SJCRH30 (cell line): ENCODE results near the gene NDUFB10. TPM values are rescaled to one million over a fixed set of nuclear protein-coding genes. Genes with fewer than 3 reads are reported as not detected.
"Not testable (repeated sequence)": the region's sequence is repeated elsewhere in the genome, so short reads cannot be mapped to it uniquely, and the experiment has no call there.

ENCODE experiments used
- DNase-seq, 2 experiments: peaks; one replicate each; pipeline ENCODE4 v3.0.0-alpha.2; 2015 to 2020
- H3K27ac ChIP-seq: fragments of 250-450 bp; sonication (Bioruptor Pico); 2 replicates; pipeline ENCODE4 v1.5.1; 2020; ENCODE audit warnings: mild to moderate bottlenecking, moderate library complexity
- H3K27me3 ChIP-seq: fragments of 250-450 bp; sonication (Bioruptor Pico); 2 replicates; pipeline ENCODE4 v1.5.1; 2020; ENCODE audit warnings: mild to moderate bottlenecking, moderate library complexity
- H3K36me3 ChIP-seq: fragments of 250-450 bp; sonication (Bioruptor Pico); 2 replicates; pipeline ENCODE4 v1.5.1; 2020; ENCODE audit warnings: mild to moderate bottlenecking, moderate library complexity
- H3K4me1 ChIP-seq: fragments of 250-450 bp; sonication (Bioruptor Pico); 2 replicates; pipeline ENCODE4 v1.5.1; 2020; ENCODE audit warnings: mild to moderate bottlenecking, moderate library complexity
- H3K4me3 ChIP-seq: fragments of 250-450 bp; sonication (Bioruptor Pico); 2 replicates; pipeline ENCODE4 v1.5.1; 2020; ENCODE audit warnings: mild to moderate bottlenecking, moderate library complexity
- H3K9me3 ChIP-seq: fragments of 250-450 bp; sonication (Bioruptor Pico); replicated peaks from 2 replicates; pipeline ENCODE4 v1.5.1; 2020; ENCODE audit warnings: mild to moderate bottlenecking, moderate library complexity
- total RNA-seq: library from RNA; depleted of rRNA; stranded (reverse); fragments of >200 nt; shearing (Covaris generic); gene quantifications from 2 replicates; pipeline ENCODE4 v1.2.3, GENCODE V29; 2014

Gene NDUFB10
- total RNA-seq, 1 experiment from 2014 or later = 157 TPM

GRCh38 chr16:1950559-1950958 is 8.8 kb upstream of the NDUFB10 start:
- Histone ChIP-seq H3K27me3 (no peaks in the 10 kb centered on the region), H3K4me3 (no peak overlapping the region), H3K9me3 (no peaks in the 10 kb centered on the region), H3K27ac (no peak overlapping the region), H3K4me1 (peaks cover 14% of the 10 kb centered on the region), H3K36me3 (no peaks in the 10 kb centered on the region)
- no peak for DNase-seq

DNA sequence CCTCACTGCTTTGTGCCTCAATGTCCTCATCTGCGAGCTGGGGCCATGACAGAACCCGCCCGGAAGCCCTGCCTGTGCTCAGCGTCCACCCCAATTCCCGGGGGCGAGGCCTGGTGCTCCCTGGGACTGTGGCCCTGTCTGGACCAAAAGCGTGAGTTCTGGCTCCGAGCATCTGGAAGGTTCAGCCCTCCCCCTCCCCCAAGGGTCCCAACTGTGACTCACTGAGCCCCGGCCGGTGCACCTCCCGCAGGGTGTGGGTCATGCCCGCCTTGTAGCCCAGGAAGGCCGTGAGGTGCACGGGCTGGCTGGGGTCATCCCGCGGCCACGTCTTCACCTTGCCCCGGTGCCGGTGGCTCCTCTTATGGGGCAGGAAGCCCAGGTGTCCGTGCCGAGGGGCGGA is 5.6 kb upstream of the NDUFB10 start:
- DNase-seq = no peak
- H3K27me3 ChIP-seq = no peaks in the 10 kb centered on the region
- H3K9me3 ChIP-seq = no peaks in the 10 kb centered on the region
- no peak overlapping the region for H3K27ac ChIP-seq
- H3K4me1 ChIP-seq = peaks cover 14% of the 10 kb centered on the region
- no peak overlapping the region for H3K4me3 ChIP-seq
- no peaks in the 10 kb centered on the region for H3K36me3 ChIP-seq

DNA sequence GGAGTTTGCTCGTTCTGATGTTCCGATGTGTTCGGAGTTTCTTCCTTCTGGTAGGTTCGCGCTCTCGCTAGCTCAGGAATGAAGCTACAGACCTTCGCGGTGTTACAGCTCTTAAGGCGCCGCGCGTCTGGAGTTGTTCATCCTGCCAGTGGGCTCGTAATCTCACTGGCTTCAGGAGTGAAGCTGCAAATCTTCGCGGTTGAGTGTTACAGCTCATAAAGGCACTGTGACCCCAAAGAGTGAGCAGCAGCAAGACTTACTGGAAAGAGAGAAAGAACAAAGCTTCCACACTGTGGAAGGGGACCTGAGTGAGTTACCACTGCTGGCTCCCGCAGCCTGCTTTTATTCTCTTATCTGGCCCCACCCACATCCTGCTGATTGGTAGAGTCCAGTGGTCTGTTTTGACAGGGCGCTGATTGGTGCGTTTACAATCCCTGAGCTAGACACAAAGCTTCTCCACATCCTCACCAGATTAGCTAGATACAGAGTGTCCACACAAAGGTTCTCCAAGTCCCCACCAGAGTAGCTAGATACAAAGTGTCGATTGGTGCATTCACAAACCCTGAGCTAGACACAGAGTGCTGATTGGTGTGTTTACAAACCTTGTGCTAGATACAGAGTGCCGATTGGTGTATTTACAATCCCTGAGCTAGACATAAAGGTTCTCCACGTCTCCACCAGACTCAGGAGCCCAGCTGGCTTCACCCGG is 1.8 kb upstream of the NDUFB10 start:
- Histone ChIP-seq H3K4me1 (peaks cover 14% of the 10 kb centered on the region), H3K36me3 (peaks cover 11% of the 10 kb centered on the region)
- not testable (repeated sequence) for DNase-seq, H3K9me3 ChIP-seq, H3K27ac ChIP-seq, H3K27me3 ChIP-seq, H3K4me3 ChIP-seq

- H3K4me1 ChIP-seq = peaks cover 19% of the 10 kb centered on the region
- not testable (repeated sequence) for H3K4me3 ChIP-seq, H3K27ac ChIP-seq, H3K9me3 ChIP-seq, H3K27me3 ChIP-seq, DNase-seq
- H3K36me3 ChIP-seq = peaks cover 16% of the 10 kb centered on the region
Measured at GRCh38 chr16:1958143-1958491, 1.2 kb upstream of the NDUFB10 start.

DNA sequence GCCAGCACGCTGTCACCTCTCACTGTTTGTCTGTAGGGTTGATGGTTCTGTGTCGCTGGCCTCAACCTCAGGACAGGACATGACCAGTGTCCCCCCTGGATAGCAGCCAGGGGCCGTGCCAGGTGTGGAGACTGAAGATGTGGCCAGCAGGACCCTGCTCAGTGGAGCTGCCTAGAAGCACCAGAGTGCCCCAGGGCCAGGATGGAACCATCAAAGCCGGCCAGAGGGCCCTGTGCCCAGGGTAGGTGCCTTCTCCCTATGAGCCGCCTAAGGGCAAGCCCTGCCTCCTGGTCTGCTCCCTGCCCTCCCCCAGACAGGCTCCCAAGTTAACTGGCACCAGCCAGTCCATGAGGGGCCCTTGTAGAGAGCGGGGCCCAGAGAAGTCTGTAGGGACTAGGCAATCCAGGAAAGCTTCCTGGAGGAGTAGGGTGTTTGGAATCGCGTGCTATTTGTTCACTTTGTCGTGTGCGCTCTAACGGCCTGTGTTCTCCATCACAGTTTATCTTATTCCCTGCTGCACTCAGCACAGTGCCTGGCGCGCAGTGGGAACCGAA is 546 bp upstream of the NDUFB10 start:
- Histone ChIP-seq H3K4me1 (peaks cover 19% of the 10 kb centered on the region), H3K27me3 (no peaks in the 10 kb centered on the region), H3K36me3 (peaks cover 23% of the 10 kb centered on the region), H3K27ac (no peak overlapping the region), H3K4me3 (peak overlapping the region; percentile 89), H3K9me3 (no peaks in the 10 kb centered on the region)
- DNase-seq = no peak

GRCh38 chr16:1960665-1961630 is 1.6 kb downstream of the NDUFB10 start:
- Histone ChIP-seq H3K4me3 (no peak overlapping the region), H3K9me3 (no peaks in the 10 kb centered on the region), H3K36me3 (peaks cover 30% of the 10 kb centered on the region), H3K4me1 (peaks cover 5% of the 10 kb centered on the region), H3K27ac (no peak overlapping the region), H3K27me3 (no peaks in the 10 kb centered on the region)
- peak; percentile 49 to 70 for DNase-seq

GRCh38 chr16:1961651-1962067 is 2.3 kb downstream of the NDUFB10 start:
- H3K4me1 ChIP-seq = peaks cover 5% of the 10 kb centered on the region
- H3K27ac ChIP-seq = no peak overlapping the region
- DNase-seq = no peak
- H3K9me3 ChIP-seq = no peaks in the 10 kb centered on the region
- no peaks in the 10 kb centered on the region for H3K27me3 ChIP-seq
- H3K36me3 ChIP-seq = peaks cover 30% of the 10 kb centered on the region
- H3K4me3 ChIP-seq = no peak overlapping the region

DNA sequence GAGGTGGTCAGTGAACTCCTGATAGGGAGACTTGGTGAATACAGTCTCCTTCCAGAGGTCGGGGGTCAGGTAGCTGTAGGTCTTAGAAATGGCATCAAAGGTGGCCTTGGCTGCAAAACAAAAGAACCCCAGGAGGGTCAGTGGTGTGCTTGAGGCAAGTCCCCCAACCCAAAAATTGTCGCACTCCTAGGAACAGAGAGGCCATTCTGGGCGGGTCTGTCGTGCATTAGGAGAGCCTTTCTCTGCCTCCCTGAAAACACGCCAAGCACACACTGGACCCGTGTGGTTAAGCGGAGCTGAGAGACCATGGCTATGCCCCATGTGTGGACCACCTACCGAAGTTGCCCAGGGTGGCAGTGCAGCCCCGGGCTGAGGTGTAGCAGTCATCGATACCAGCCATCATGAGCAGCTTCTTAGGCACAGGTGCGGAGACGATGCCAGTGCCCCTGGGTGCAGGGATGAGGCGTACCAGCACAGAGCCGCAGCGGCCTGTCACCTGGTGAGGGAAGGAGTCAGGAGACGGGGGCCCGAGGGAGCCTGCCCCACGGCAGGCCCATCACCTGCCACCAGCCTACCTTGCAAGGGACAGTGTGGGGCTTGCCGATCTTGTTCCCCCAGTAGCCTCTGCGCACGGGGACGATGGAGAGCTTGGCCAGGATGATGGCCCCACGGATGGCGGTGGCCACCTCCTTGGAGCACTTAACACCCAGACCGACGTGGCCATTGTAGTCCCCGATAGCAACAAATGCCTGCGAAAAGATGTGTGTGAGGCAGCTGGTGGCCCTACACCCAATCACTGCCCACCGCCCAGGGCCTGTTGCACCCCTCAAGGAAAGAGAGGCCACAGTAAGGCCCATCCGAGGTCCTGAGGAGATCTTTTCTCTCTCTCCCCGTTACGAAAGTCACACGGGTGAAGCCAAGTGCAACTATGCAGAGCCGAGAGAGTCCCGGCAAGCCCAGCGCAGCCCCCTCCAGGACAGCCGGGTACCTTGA is 3.1 kb downstream of the NDUFB10 start:
- peak overlapping the region; percentile 97 for H3K4me3 ChIP-seq
- not testable (repeated sequence) for H3K27ac ChIP-seq, H3K4me1 ChIP-seq, H3K27me3 ChIP-seq, DNase-seq, H3K9me3 ChIP-seq
- peaks cover 30% of the 10 kb centered on the region for H3K36me3 ChIP-seq

GRCh38 chr16:1963806-1964505 is 4.6 kb downstream of the NDUFB10 start:
- peak overlapping the region; percentile 92 for H3K27ac ChIP-seq
- H3K9me3 ChIP-seq = no peaks in the 10 kb centered on the region
- peak in 1 of 2 experiments; percentile 41 for DNase-seq

GRCh38 chr16:1964506-1965395 is 5.4 kb downstream of the NDUFB10 start, which contains the start of gene RPS2:
Gene RPS2, minus strand, starts transcription at chr16:1964826. Its CDS starts 201 bp downstream, at chr16:1964625.
- DNase-seq = peak; percentile 98 to 99
- Histone ChIP-seq H3K4me3 (peak within 1 kb of the TSS; percentile 97), H3K27me3 (no peaks in the 10 kb centered on the region), H3K27ac (peak within 1 kb of the TSS; percentile 92), H3K36me3 (peaks cover 30% of the 10 kb centered on the region), H3K4me1 (peaks cover 5% of the 10 kb centered on the region), H3K9me3 (no peaks in the 10 kb centered on the region)

More at GRCh38 chr16:1963806-1964505, 4.6 kb downstream of the NDUFB10 start:
- H3K4me3 ChIP-seq = peak overlapping the region; percentile 97
- peaks cover 30% of the 10 kb centered on the region for H3K36me3 ChIP-seq
- H3K4me1 ChIP-seq = peaks cover 5% of the 10 kb centered on the region
- H3K27me3 ChIP-seq = no peaks in the 10 kb centered on the region

- Histone ChIP-seq H3K4me3 (peak overlapping the region; percentile 97), H3K9me3 (no peaks in the 10 kb centered on the region), H3K27me3 (no peaks in the 10 kb centered on the region), H3K4me1 (peaks cover 5% of the 10 kb centered on the region), H3K36me3 (peaks cover 30% of the 10 kb centered on the region), H3K27ac (peak overlapping the region; percentile 92)
- DNase-seq = no peak
Measured at GRCh38 chr16:1965396-1966001, 6.2 kb downstream of the NDUFB10 start.

GRCh38 chr16:1966460-1966859 is 7.1 kb downstream of the NDUFB10 start, which contains the start of gene RNF151:
Gene RNF151, plus strand, starts transcription at chr16:1966856. Its CDS starts 26 bp downstream, at chr16:1966882.
- H3K4me1 ChIP-seq = peaks cover 5% of the 10 kb centered on the region
- no peaks in the 10 kb centered on the region for H3K27me3 ChIP-seq
- H3K9me3 ChIP-seq = no peaks in the 10 kb centered on the region
- no peak within 1 kb of the TSS for H3K27ac ChIP-seq
- no peak for DNase-seq
- peak within 1 kb of the TSS; percentile 97 for H3K4me3 ChIP-seq
- H3K36me3 ChIP-seq = peaks cover 30% of the 10 kb centered on the region
